A673 (cell line): ENCODE measurements around the gene EML3. TPM values are rescaled to one million over a fixed set of nuclear protein-coding genes. Genes with fewer than 3 reads are reported as not detected.
"Not testable (repeated sequence)": the region's sequence is repeated elsewhere in the genome, so short reads cannot be mapped to it uniquely, and the experiment has no call there.

ENCODE experiments used
- BruUV-seq: library from RNA; stranded (reverse); fragments of 400-500 nt; replicated peaks from 2 replicates; lab custom pipeline; 2021; lab: Mats Ljungman, UMichigan
- CTCF ChIA-PET: fragments of 300-600 bp; sonication (Branson Sonifier 250); formaldehyde crosslinking; loops from one replicate; lab custom pipeline; 2022; ENCODE audit warnings: antibody characterized with exemption; lab: Charles Lee
- POLR2A ChIA-PET: fragments of 300-600 bp; sonication (Branson Sonifier 250); formaldehyde crosslinking; loops from one replicate; lab custom pipeline; 2022; ENCODE audit warnings: antibody characterized with exemption; ENCODE audit not compliant: low non-redundant PET; lab: Charles Lee
- DNase-seq: peaks from one replicate; pipeline ENCODE4 v3.0.0-alpha.2; 2015; ENCODE audit warnings: low spot score
- H3K27ac ChIP-seq: fragments of 200-600 bp; sonication (generic); 2 replicates; pipeline ENCODE4 v1.5.1; 2016; ENCODE audit warnings: mixed run types, low read depth, mild to moderate bottlenecking, mixed read lengths, antibody characterized with exemption, low read length; ENCODE audit not compliant: poor library complexity, severe bottlenecking
- H3K27me3 ChIP-seq: fragments of 200-600 bp; sonication (generic); replicated peaks from 2 replicates; pipeline ENCODE4 v1.6.1; 2017; ENCODE audit warnings: mixed run types, low read depth, mild to moderate bottlenecking, mixed read lengths, antibody characterized with exemption, low read length; ENCODE audit not compliant: insufficient read depth, poor library complexity
- H3K36me3 ChIP-seq: fragments of 200-600 bp; sonication (generic); 2 replicates; pipeline ENCODE4 v1.6.1; 2016; ENCODE audit warnings: mixed run types, mild to moderate bottlenecking, mixed read lengths, antibody characterized with exemption, low read length; ENCODE audit not compliant: insufficient read depth, poor library complexity, severe bottlenecking
- H3K4me1 ChIP-seq: fragments of 200-600 bp; sonication (generic); 2 replicates; pipeline ENCODE4 v1.6.1; 2017; ENCODE audit warnings: mixed run types, mild to moderate bottlenecking, mixed read lengths, antibody characterized with exemption, low read length; ENCODE audit not compliant: insufficient read depth, poor library complexity, severe bottlenecking
- H3K4me3 ChIP-seq: fragments of 200-600 bp; sonication (generic); 2 replicates; pipeline ENCODE4 v1.5.1; 2016; ENCODE audit warnings: low read depth, mixed run types, mild to moderate bottlenecking, mixed read lengths, low read length; ENCODE audit not compliant: poor library complexity, severe bottlenecking
- H3K9me3 ChIP-seq: fragments of 200-600 bp; sonication (generic); 2 replicates; pipeline ENCODE4 v1.6.1; 2016; ENCODE audit warnings: mixed run types, low read depth, mild to moderate bottlenecking, mixed read lengths, antibody characterized with exemption, low read length; ENCODE audit not compliant: poor library complexity, severe bottlenecking
- CTCF ChIP-seq: fragments of 300-800, 200-600 bp; sonication (generic); conservative IDR thresholded peaks from 2 replicates; pipeline ENCODE4 v1.5.1; 2017; ENCODE audit warnings: low read depth, mild to moderate bottlenecking, antibody characterized with exemption, low read length, moderate library complexity, mixed read lengths
- EZH2 ChIP-seq: fragments of 200-600 bp; sonication (generic); IDR thresholded peaks from 2 replicates; pipeline ENCODE4 v1.6.1; 2017; ENCODE audit warnings: borderline replicate concordance, low read depth, mild to moderate bottlenecking, mixed read lengths, antibody characterized with exemption, low read length; ENCODE audit not compliant: poor library complexity, severe bottlenecking
- intact Hi-C: fragments of 100-400 bp; cut with micrococcal nuclease; formaldehyde crosslinking; loops from one replicate; pipeline ENCODE4 v1.10.0; 2022; ENCODE audit not compliant: unreplicated experiment
- total RNA-seq: library from RNA; stranded (reverse); gene quantifications from 2 replicates; pipeline ENCODE4 v1.2.3, GENCODE V29; 2021

EML3 gene
- total RNA-seq, 1 experiment from 2014 or later, result 21.3 TPM

- no TSS peak for BruUV-seq
- peaks cover 55% of the 10 kb centered on the region for H3K36me3 ChIP-seq
- ChIA-PET CTCF (interaction anchor here (1.0 to 1.8 kb wide), 6 partner anchors 10 to 197 kb away, joined by 4 to 13 read pairs (median 6); partner anchors contain the start of genes B3GAT3, EEF1G and MTA2), POLR2A (interaction anchor here (0.5 to 2.0 kb wide), 10 partner anchors 10 to 724 kb away, joined by 3 to 14 read pairs (median 7); partner anchors contain the start of genes C11orf98, CSKMT, EEF1G and HNRNPUL2)
- intact Hi-C loops, result loop anchor here (5.0 to 10.0 kb wide), 2 partner anchors 116 to 263 kb away; partner anchors contain the start of genes BSCL2 and GNG3
- H3K4me3 ChIP-seq, result peak within 1 kb of the TSS; percentile 67
- no peaks in the 10 kb centered on the region for H3K9me3 ChIP-seq
- no peaks in the 10 kb centered on the region for H3K27me3 ChIP-seq
- peak within 1 kb of the TSS; percentile 80 for H3K27ac ChIP-seq
- DNase-seq, result peak; percentile 100
- H3K4me1 ChIP-seq, result peaks cover 17% of the 10 kb centered on the region
- TF ChIP-seq EZH2 (no peak), CTCF (no peak)
Observed at GRCh38 chr11:62591448-62592145, 21.0 kb downstream of the EML3 start, which contains the start of gene TUT1. Gene TUT1, minus strand, starts transcription at chr11:62591523. Its CDS starts 38 bp downstream, at chr11:62591485.

GRCh38 chr11:62588966-62589637 is 23.5 kb downstream of the EML3 start:
- POLR2A ChIA-PET, result no interaction called here

DNA sequence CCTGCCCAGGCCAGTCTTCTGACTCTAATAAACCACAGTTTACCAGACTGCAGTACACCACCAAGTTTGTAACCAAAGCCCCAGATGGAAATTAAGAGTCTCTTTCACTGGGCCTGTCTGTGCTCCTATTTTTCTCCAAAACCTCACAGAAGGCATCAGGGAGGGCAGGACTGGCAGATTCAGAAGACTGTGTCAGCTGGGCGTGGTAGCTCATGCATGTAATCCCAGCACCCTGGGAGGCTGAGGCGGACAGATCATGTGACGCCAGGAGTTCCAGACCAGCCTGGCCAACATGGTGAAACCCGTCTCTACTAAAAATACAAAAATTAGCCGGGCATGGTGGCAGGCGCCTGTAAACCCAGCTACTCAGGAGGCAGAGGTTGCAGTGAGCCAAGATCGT is 27.2 kb downstream of the EML3 start:
- H3K4me3 ChIP-seq, H3K4me1 ChIP-seq, BruUV-seq, POLR2A ChIA-PET, H3K9me3 ChIP-seq, DNase-seq, CTCF ChIA-PET, H3K27me3 ChIP-seq, intact Hi-C loops: not testable (repeated sequence)
- H3K36me3 ChIP-seq, result peaks cover 49% of the 10 kb centered on the region
- peak overlapping the region; percentile 1 for H3K27ac ChIP-seq

More at GRCh38 chr11:62588966-62589637, 23.5 kb downstream of the EML3 start:
- H3K36me3 ChIP-seq, result peaks cover 43% of the 10 kb centered on the region
- intact Hi-C loops, result no loop called here
- no peak overlapping the region for H3K27ac ChIP-seq
- DNase-seq, result no peak
- H3K4me3 ChIP-seq, result no peak overlapping the region
- H3K27me3 ChIP-seq, result no peaks in the 10 kb centered on the region
- H3K9me3 ChIP-seq, result no peaks in the 10 kb centered on the region
- BruUV-seq, result no TSS peak
- CTCF ChIA-PET, result no interaction called here
- peak; percentile 45 for TF ChIP-seq CTCF
- TF ChIP-seq EZH2, result no peak
- peaks cover 17% of the 10 kb centered on the region for H3K4me1 ChIP-seq

GRCh38 chr11:62581735-62582134 is 30.8 kb downstream of the EML3 start:
- BruUV-seq, intact Hi-C loops, H3K4me1 ChIP-seq, CTCF ChIA-PET, H3K27me3 ChIP-seq, H3K4me3 ChIP-seq, DNase-seq, H3K27ac ChIP-seq, H3K9me3 ChIP-seq: not testable (repeated sequence)
- H3K36me3 ChIP-seq, result peaks cover 61% of the 10 kb centered on the region
- POLR2A ChIA-PET, result interaction anchor here (0.6 kb wide), 1 partner anchor 241 kb away, joined by 4 read pairs; no protein-coding TSS in a partner anchor
